HepG2 (cell line): Measurements from ENCODE around the gene TRIM8. TPM values are rescaled to one million over a fixed set of nuclear protein-coding genes. Genes with fewer than 3 reads are reported as not detected.

Experiments
- ATAC-seq: fragments of 200-7000 bp; cut with Tn5 transposase; 3 replicates; pipeline ENCODE4 v1.9.1; 2020; ENCODE audit warnings: mild to moderate bottlenecking, moderate library complexity
- BruUV-seq: library from RNA; stranded (reverse); fragments of 400-500 nt; replicated peaks from 2 replicates; lab custom pipeline; 2021; lab: Mats Ljungman, UMichigan
- CTCF ChIA-PET: fragments of 300-600 bp; formaldehyde crosslinking; extraction: SDS; loops from one replicate; lab custom pipeline; 2021; ENCODE audit warnings: low total read pairs, inconsistent platforms, low intra/inter-chr PET ratio; lab: Yijun Ruan, JAX
- POLR2A ChIA-PET: fragments of 350-600 bp; sonication (Branson Sonifier 250); formaldehyde crosslinking; loops from one replicate; lab custom pipeline; 2020; ENCODE audit warnings: antibody characterized with exemption, inconsistent platforms; lab: Yijun Ruan, JAX
- DNase-seq: peaks from one replicate; pipeline ENCODE4 v3.0.0-alpha.2; 2015; ENCODE audit warnings: low spot score
- FAIRE-seq: peaks from 3 replicates; lab custom pipeline; 2011; peaks lifted over from hg19 to GRCh38; lab: Jason Lieb, UNC
- H2AFZ ChIP-seq: one replicate; pipeline ENCODE4 v1.6.1; 2011; ENCODE audit warnings: low read length, inconsistent platforms
- H3K27ac ChIP-seq: fragments of 300-600 bp; 3 replicates; pipeline ENCODE4 v1.8.0; 2011; ENCODE audit warnings: mixed run types, mild to moderate bottlenecking, mixed read lengths, low read length, inconsistent platforms; ENCODE audit not compliant: insufficient read depth; ENCODE audit errors: extremely low read length
- H3K27me3 ChIP-seq, 2 experiments: fragments of 200-600 bp in 1 of 2; 2 replicates in 1 of 2; 3 replicates in 1 of 2; pipeline versions ENCODE4 v1.6.0 to v1.8.0; 2011; ENCODE audit warnings: low read length in 2 of 2, mild to moderate bottlenecking in 2 of 2, moderate library complexity in 2 of 2, inconsistent platforms in 1 of 2; ENCODE audit not compliant: insufficient read depth in 2 of 2, control insufficient read depth in 1 of 2
- H3K36me3 ChIP-seq, 2 experiments: fragments of 200-600 bp in 1 of 2; replicated peaks in 1 of 2; 2 replicates in 1 of 2; 3 replicates in 1 of 2; pipeline versions ENCODE4 v1.5.1 to v1.8.0; 2011; ENCODE audit warnings: low read length in 2 of 2, inconsistent platforms in 1 of 2; ENCODE audit not compliant: insufficient read depth in 2 of 2, control insufficient read depth in 1 of 2
- H3K4me1 ChIP-seq: 2 replicates; pipeline ENCODE4 v1.5.1; 2012; ENCODE audit warnings: low read length, inconsistent platforms; ENCODE audit not compliant: insufficient read depth
- H3K4me2 ChIP-seq: 2 replicates; pipeline ENCODE4 v1.6.0; 2011; ENCODE audit warnings: low read depth, low read length, inconsistent platforms
- H3K4me3 ChIP-seq, 3 experiments: fragments of 200-600 bp in 1 of 3; sonication (generic), shearing (Covaris generic) in 1 of 3; replicated peaks in 1 of 3; 2 replicates each; pipeline ENCODE4 v1.5.1; 2011 to 2016; ENCODE audit warnings: low read length in 3 of 3, inconsistent platforms in 2 of 3, low read depth in 2 of 3, mild to moderate bottlenecking in 2 of 3, control low read depth in 1 of 3, mixed read lengths in 1 of 3; ENCODE audit not compliant: insufficient read depth in 1 of 3
- H3K79me2 ChIP-seq: one replicate; pipeline ENCODE4 v1.6.1; 2011; ENCODE audit warnings: low read length, inconsistent platforms; ENCODE audit not compliant: insufficient read depth
- H3K9ac ChIP-seq: 2 replicates; pipeline ENCODE4 v1.6.0; 2011; ENCODE audit warnings: mild to moderate bottlenecking, low read depth, low read length, inconsistent platforms; ENCODE audit not compliant: insufficient read depth
- H3K9me3 ChIP-seq: 2 replicates; pipeline ENCODE4 v1.5.1; 2012; ENCODE audit warnings: mild to moderate bottlenecking, low read length
- H4K20me1 ChIP-seq: 2 replicates; pipeline ENCODE4 v1.6.0; 2011; ENCODE audit warnings: inconsistent platforms, mild to moderate bottlenecking, low read length, moderate library complexity; ENCODE audit not compliant: insufficient read depth
- ARNT2 ChIP-seq: sonication (generic); formaldehyde crosslinking; IDR thresholded peaks from 2 replicates; pipeline ENCODE4 v1.8.0; 2022; ENCODE audit warnings: mild to moderate bottlenecking, low read depth, missing genetic modification reagents, moderate library complexity
- IKZF1 ChIP-seq: fragments of 450-650 bp; IDR thresholded peaks from 2 replicates; pipeline ENCODE4 v1.7.1; 2016
- MXD4 ChIP-seq: IDR thresholded peaks from 2 replicates; pipeline ENCODE4 v1.6.1; 2016; ENCODE audit warnings: mild to moderate bottlenecking, missing biosample characterization, missing genetic modification reagents
- NFIB ChIP-seq: sonication (generic); formaldehyde crosslinking; IDR thresholded peaks from 2 replicates; pipeline ENCODE4 v1.9.0; 2021; ENCODE audit warnings: missing genetic modification reagents, mild to moderate bottlenecking, borderline replicate concordance
- TOPORS ChIP-seq: sonication (generic); formaldehyde crosslinking; IDR thresholded peaks from 2 replicates; pipeline ENCODE4 v1.8.0; 2023; ENCODE audit warnings: mild to moderate bottlenecking, missing genetic modification reagents
- ZBTB20 ChIP-seq: sonication (generic); formaldehyde crosslinking; IDR thresholded peaks from 2 replicates; pipeline ENCODE4 v1.8.1; 2023; ENCODE audit warnings: missing genetic modification reagents, low read depth, mild to moderate bottlenecking, borderline replicate concordance
- ZFP90 ChIP-seq: sonication (generic); formaldehyde crosslinking; IDR thresholded peaks from 2 replicates; pipeline ENCODE4 v1.8.0; 2022; ENCODE audit warnings: missing genetic modification reagents, mild to moderate bottlenecking, inconsistent platforms, borderline replicate concordance
- ZNF232 ChIP-seq: sonication (generic); formaldehyde crosslinking; IDR thresholded peaks from 2 replicates; pipeline ENCODE4 v1.4.0; 2020; ENCODE audit warnings: missing genetic modification reagents, borderline replicate concordance
- ZNF263 ChIP-seq: sonication (generic); formaldehyde crosslinking; IDR thresholded peaks from 2 replicates; pipeline ENCODE4 v1.4.0; 2020; ENCODE audit warnings: missing genetic modification reagents
- ZNF383 ChIP-seq: sonication (generic); formaldehyde crosslinking; IDR thresholded peaks from 2 replicates; pipeline ENCODE4 v1.4.0; 2020; ENCODE audit warnings: missing genetic modification reagents, mild to moderate bottlenecking, borderline replicate concordance
- ZNF431 ChIP-seq: sonication (generic); formaldehyde crosslinking; IDR thresholded peaks from 2 replicates; pipeline ENCODE4 v1.9.0; 2022; ENCODE audit warnings: missing genetic modification reagents, low read depth, mild to moderate bottlenecking, borderline replicate concordance
- ZNF703 ChIP-seq: sonication (generic); formaldehyde crosslinking; IDR thresholded peaks from 2 replicates; pipeline ENCODE4 v1.5.1; 2020; ENCODE audit warnings: missing genetic modification reagents, mild to moderate bottlenecking, moderate library complexity, borderline replicate concordance
- ZNF720 ChIP-seq: sonication (generic); formaldehyde crosslinking; IDR thresholded peaks from 2 replicates; pipeline ENCODE4 v1.4.0; 2020; ENCODE audit warnings: missing genetic modification reagents
- ZSCAN9 ChIP-seq: IDR thresholded peaks from 2 replicates; pipeline ENCODE4 v1.6.1; 2016; ENCODE audit warnings: borderline replicate concordance
- WGBS: methylation state at CpG from one replicate; pipeline ENCODE4 v1.1.6; 2017; ENCODE audit warnings: low lambda C conversion rate; 5-methylcytosine and 5-hydroxymethylcytosine counted together
- in situ Hi-C: cut with HindIII; loops from 2 replicates; pipeline ENCODE4 v1.10.0; 2017; ENCODE audit warnings: low pct_unique_long_range_greater_than_20kb; ENCODE audit not compliant: extremely low pct_ligation_motif_present
- intact Hi-C: fragments of 100-400 bp; cut with micrococcal nuclease; formaldehyde crosslinking; loops from one replicate; pipeline ENCODE4 v1.10.0; 2022; ENCODE audit not compliant: unreplicated experiment
- polyA plus RNA-seq, 8 experiments: library from polyadenylated mRNA; depleted of rRNA in 3 of 8; stranded (reverse) in 7 of 8; unstranded in 1 of 8; fragments of >200 nt; fragmentation: Illumina TruSeq in 4 of 8; extraction: Trizol in 4 of 8; gene quantifications; 2 replicates each; pipeline versions ENCODE4 v1.2.1 to v1.2.3, GENCODE V29; 2011 to 2016; ENCODE audit warnings: low read depth in 4 of 8, missing spikeins in 1 of 8, mixed read lengths in 1 of 8; ENCODE audit not compliant: insufficient read depth in 1 of 8
- total RNA-seq, 5 experiments: library from RNA; depleted of rRNA; stranded (reverse); fragments of >200 nt; fragmentation: Illumina TruSeq; extraction: Trizol; gene quantifications; 2 replicates each; pipeline ENCODE4 v1.2.3, GENCODE V29; 2016; ENCODE audit warnings: low read depth in 1 of 5
- TF ChIP-seq, protein P1 (sequence below): sonication (generic); formaldehyde crosslinking; IDR thresholded peaks from 2 replicates; pipeline ENCODE4 v1.8.0; 2022; ENCODE audit warnings: mild to moderate bottlenecking, missing genetic modification reagents, borderline replicate concordance
- TF ChIP-seq, protein P2 (sequence below): sonication (generic); formaldehyde crosslinking; IDR thresholded peaks from 2 replicates; pipeline ENCODE4 v1.9.0; 2021; ENCODE audit warnings: missing genetic modification reagents, borderline replicate concordance
- TF ChIP-seq, protein P3 (sequence below): sonication (generic); formaldehyde crosslinking; IDR thresholded peaks from 2 replicates; pipeline ENCODE4 v1.8.0; 2022; ENCODE audit warnings: missing genetic modification reagents, mild to moderate bottlenecking, moderate library complexity, borderline replicate concordance

TRIM8 gene
- total and polyA plus RNA-seq, 2 of the 13 experiments (the other 11 are each of a cell fraction or from before 2014, with no cell fraction given): 38.9 to 66.5 TPM

DNA sequence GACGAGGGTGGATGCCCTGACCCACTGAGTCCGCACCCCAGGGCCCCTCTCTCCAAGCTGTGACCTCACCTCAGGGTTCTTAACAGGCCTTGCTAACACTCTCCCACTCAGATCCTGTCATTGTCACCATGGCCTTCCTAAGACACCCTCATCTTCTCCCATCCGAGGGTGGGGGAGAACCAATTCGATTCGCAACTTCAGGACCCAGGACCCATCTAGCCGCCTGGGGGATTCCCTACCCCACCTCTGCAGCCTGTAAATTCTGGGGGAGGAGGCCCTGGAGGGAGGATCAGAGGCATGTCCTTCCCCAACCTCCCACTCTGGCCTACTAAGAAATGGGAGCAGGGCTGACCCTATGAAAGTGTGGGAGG lies 17.4 kb downstream of the TRIM8 start:
- ATAC-seq: peak; percentile 28
- H3K36me3 ChIP-seq: peaks cover 5 to 7% of the 10 kb centered on the region in 2 experiments; a peak in 4 of 5 replicates
- H3K4me3 ChIP-seq: peak overlapping the region in 2 of 3 experiments; percentile 45 to 63; a peak in 3 of 6 replicates
- H3K79me2 ChIP-seq: no peaks in the 10 kb centered on the region
- peak overlapping the region; percentile 76 for H3K4me2 ChIP-seq
- no peaks in the 10 kb centered on the region for H3K27me3 ChIP-seq
- no peaks in the 10 kb centered on the region for H3K9me3 ChIP-seq
- BruUV-seq: no TSS peak
- no peak for DNase-seq
- intact Hi-C loops (no loop called here), in situ Hi-C loops (no loop called here)
- ChIA-PET CTCF (no interaction called here), POLR2A (interaction anchor here (0.9 to 4.6 kb wide), 13 partner anchors 8 to 211 kb away, joined by 3 to 86 read pairs (median 8); partner anchors contain the start of genes ACTR1A, ARL3, C10orf95 and SFXN2)
- H3K27ac ChIP-seq: no peak overlapping the region
- peaks cover 82% of the 10 kb centered on the region for H3K4me1 ChIP-seq
- WGBS: 5% methylated on average over 5 of the region's 6 CpGs
- no peak overlapping the region for H2AFZ ChIP-seq
- FAIRE-seq: no peak
- peaks cover 3% of the 10 kb centered on the region; the same call in 1 of the 2 replicates for H4K20me1 ChIP-seq
- H3K9ac ChIP-seq: no peak overlapping the region
- TF ChIP-seq ZNF431 (CRISPR knock-in tag): 0 out of 2 replicates have a peak, but pooled peaks have one; percentile 14
- no peak for TF ChIP-seq ZBTB20 (CRISPR knock-in tag)
- no peak for TF ChIP-seq ZNF263 (CRISPR knock-in tag)
- TF ChIP-seq MXD4 (CRISPR knock-in tag): no peak
- TF ChIP-seq, protein P1, sequence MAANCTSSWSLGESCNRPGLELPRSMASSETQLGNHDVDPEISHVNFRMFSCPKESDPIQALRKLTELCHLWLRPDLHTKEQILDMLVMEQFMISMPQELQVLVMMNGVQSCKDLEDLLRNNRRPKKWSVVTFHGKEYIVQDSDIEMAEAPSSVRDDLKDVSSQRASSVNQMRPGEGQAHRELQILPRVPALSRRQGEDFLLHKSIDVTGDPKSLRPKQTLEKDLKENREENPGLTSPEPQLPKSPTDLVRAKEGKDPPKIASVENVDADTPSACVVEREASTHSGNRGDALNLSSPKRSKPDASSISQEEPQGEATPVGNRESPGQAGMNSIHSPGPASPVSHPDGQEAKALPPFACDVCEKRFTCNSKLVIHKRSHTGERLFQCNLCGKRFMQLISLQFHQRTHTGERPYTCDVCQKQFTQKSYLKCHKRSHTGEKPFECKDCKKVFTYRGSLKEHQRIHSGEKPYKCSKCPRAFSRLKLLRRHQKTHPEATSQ: no peak
- TF ChIP-seq NFIB (CRISPR knock-in tag): no peak
- TF ChIP-seq, protein P2, sequence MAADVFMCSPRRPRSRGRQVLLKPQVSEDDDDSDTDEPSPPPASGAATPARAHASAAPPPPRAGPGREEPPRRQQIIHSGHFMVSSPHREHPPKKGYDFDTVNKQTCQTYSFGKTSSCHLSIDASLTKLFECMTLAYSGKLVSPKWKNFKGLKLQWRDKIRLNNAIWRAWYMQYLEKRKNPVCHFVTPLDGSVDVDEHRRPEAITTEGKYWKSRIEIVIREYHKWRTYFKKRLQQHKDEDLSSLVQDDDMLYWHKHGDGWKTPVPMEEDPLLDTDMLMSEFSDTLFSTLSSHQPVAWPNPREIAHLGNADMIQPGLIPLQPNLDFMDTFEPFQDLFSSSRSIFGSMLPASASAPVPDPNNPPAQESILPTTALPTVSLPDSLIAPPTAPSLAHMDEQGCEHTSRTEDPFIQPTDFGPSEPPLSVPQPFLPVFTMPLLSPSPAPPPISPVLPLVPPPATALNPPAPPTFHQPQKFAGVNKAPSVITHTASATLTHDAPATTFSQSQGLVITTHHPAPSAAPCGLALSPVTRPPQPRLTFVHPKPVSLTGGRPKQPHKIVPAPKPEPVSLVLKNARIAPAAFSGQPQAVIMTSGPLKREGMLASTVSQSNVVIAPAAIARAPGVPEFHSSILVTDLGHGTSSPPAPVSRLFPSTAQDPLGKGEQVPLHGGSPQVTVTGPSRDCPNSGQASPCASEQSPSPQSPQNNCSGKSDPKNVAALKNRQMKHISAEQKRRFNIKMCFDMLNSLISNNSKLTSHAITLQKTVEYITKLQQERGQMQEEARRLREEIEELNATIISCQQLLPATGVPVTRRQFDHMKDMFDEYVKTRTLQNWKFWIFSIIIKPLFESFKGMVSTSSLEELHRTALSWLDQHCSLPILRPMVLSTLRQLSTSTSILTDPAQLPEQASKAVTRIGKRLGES (CRISPR knock-in tag): no peak
- TF ChIP-seq ZNF383 (CRISPR knock-in tag): 0 out of 2 replicates have a peak, but pooled peaks have one; percentile 41
- TF ChIP-seq ZNF703 (CRISPR knock-in tag): no peak
- TF ChIP-seq, protein P3, sequence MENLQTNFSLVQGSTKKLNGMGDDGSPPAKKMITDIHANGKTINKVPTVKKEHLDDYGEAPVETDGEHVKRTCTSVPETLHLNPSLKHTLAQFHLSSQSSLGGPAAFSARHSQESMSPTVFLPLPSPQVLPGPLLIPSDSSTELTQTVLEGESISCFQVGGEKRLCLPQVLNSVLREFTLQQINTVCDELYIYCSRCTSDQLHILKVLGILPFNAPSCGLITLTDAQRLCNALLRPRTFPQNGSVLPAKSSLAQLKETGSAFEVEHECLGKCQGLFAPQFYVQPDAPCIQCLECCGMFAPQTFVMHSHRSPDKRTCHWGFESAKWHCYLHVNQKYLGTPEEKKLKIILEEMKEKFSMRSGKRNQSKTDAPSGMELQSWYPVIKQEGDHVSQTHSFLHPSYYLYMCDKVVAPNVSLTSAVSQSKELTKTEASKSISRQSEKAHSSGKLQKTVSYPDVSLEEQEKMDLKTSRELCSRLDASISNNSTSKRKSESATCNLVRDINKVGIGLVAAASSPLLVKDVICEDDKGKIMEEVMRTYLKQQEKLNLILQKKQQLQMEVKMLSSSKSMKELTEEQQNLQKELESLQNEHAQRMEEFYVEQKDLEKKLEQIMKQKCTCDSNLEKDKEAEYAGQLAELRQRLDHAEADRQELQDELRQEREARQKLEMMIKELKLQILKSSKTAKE (CRISPR knock-in tag): no peak
- TF ChIP-seq ZNF720 (CRISPR knock-in tag): no peak
- no peak for TF ChIP-seq ZNF232 (CRISPR knock-in tag)
- TF ChIP-seq IKZF1: no peak
- TF ChIP-seq TOPORS (CRISPR knock-in tag): 0 out of 2 replicates have a peak, but pooled peaks have one; percentile 1
- no peak for TF ChIP-seq ZSCAN9 (CRISPR knock-in tag)
- no peak for TF ChIP-seq ARNT2
- no peak for TF ChIP-seq ZFP90 (CRISPR knock-in tag)
